Spleen (tissue), 11 donors: ENCODE data around the gene RASA3. TPM values are rescaled to one million over a fixed set of nuclear protein-coding genes. Genes with fewer than 3 reads are reported as not detected.
A peak's percentile ranks its signal among the peaks of the same experiment; 100 is the strongest.

Source experiments
- DNase-seq: peaks from one replicate; pipeline ENCODE4 v3.0.0-alpha.2; 2020
- H3K27ac ChIP-seq, 8 donors: fragments of 200-600 bp; sonication (generic) in 7 of 8; 1 replicate in 4 of 8; 2 replicates in 4 of 8; pipeline versions ENCODE4 v1.5.0 to v1.8.0; 2016 to 2021; ENCODE audit warnings: inconsistent platforms in 4 of 8, mild to moderate bottlenecking in 4 of 8, moderate library complexity in 1 of 8
- H3K27me3 ChIP-seq, 7 donors: fragments of 200-600 bp; sonication (generic) in 6 of 7; replicated peaks in 1 of 7; 1 replicate in 4 of 7; 2 replicates in 3 of 7; pipeline versions ENCODE4 v1.5.0 to v1.8.0; 2016 to 2021; ENCODE audit warnings: inconsistent platforms in 3 of 7, mild to moderate bottlenecking in 1 of 7
- H3K36me3 ChIP-seq, 6 donors: fragments of 200-600 bp; sonication (generic) in 5 of 6; 1 replicate in 4 of 6; 2 replicates in 2 of 6; pipeline versions ENCODE4 v1.5.0 to v1.8.0; 2016 to 2021; ENCODE audit warnings: inconsistent platforms in 2 of 6
- H3K4me1 ChIP-seq, 6 donors: fragments of 200-600 bp; sonication (generic) in 5 of 6; 1 replicate in 3 of 6; 2 replicates in 3 of 6; pipeline versions ENCODE4 v1.5.0 to v1.8.0; 2016 to 2021; ENCODE audit warnings: inconsistent platforms in 3 of 6
- H3K4me3 ChIP-seq, 8 donors: fragments of 200-600 bp; sonication (generic) in 7 of 8; 1 replicate in 4 of 8; 2 replicates in 4 of 8; pipeline versions ENCODE4 v1.5.0 to v1.8.0; 2016 to 2021; ENCODE audit warnings: inconsistent platforms in 4 of 8, mild to moderate bottlenecking in 4 of 8, moderate library complexity in 2 of 8
- H3K9me3 ChIP-seq, 8 donors: fragments of 200-600 bp; sonication (generic) in 7 of 8; 1 replicate in 4 of 8; 2 replicates in 4 of 8; pipeline versions ENCODE4 v1.5.0 to v1.8.0; 2016 to 2021; ENCODE audit warnings: inconsistent platforms in 4 of 8
- POLR2A ChIP-seq, 3 donors: fragments of 450-650 bp; IDR thresholded peaks; one replicate each; pipeline ENCODE4 v1.5.1; 2017; ENCODE audit warnings: antibody characterized with exemption in 3 of 3, mild to moderate bottlenecking in 1 of 3
- POLR2AphosphoS5 ChIP-seq, 3 donors: sonication (generic); formaldehyde crosslinking; IDR thresholded peaks; one replicate each; pipeline ENCODE4 v1.5.1; 2017; ENCODE audit warnings: antibody characterized with exemption in 3 of 3
- WGBS, 5 donors: extraction: QIAGEN DNeasy Blood & Tissue Kit in 3 of 5; methylation state at CpG; one replicate each; pipeline versions ENCODE4 v1.1.5 to v1.1.7; 2013 to 2018; 5-methylcytosine and 5-hydroxymethylcytosine counted together
- intact Hi-C: fragments of 100-400 bp; cut with DNase I; formaldehyde crosslinking; loops from one replicate; pipeline ENCODE4 v1.15.0; 2023; ENCODE audit warnings: low total_unique reads
- polyA plus RNA-seq, 3 donors: library from polyadenylated mRNA; stranded (reverse); fragments of 200-250 nt; gene quantifications; one replicate each; pipeline ENCODE4 v1.2.1, GENCODE V29; 2013
- total RNA-seq, 7 donors: library from RNA; depleted of rRNA in 3 of 7; stranded (reverse); fragments of >200 nt in 3 of 7; fragmentation: NEBNext Ultra II Directional in 4 of 7; extraction: Animal tissue kit (Norgen Biotek cat#: 25700) in 4 of 7; gene quantifications; one replicate each; pipeline versions ENCODE4 v1.1.0 to v1.2.1, GENCODE V29; 2016 to 2021
- TF ChIP-seq, protein P1 (sequence below), 11 experiments: fragments of 200-600 bp in 7 of 11; fragments of 450-650 bp in 4 of 11; sonication (generic) in 4 of 11; IDR thresholded peaks in 8 of 11; conservative IDR thresholded peaks in 3 of 11; 1 replicate in 7 of 11; 2 replicates in 4 of 11; pipeline versions ENCODE4 v1.4.0 to v1.8.0; 2016 to 2021; ENCODE audit warnings: antibody characterized with exemption in 11 of 11, inconsistent platforms in 4 of 11, mild to moderate bottlenecking in 1 of 11
- donor health status: healthy with polysubstance abuse.
- donor health status: DM: no; HTN: no; CAD: no; lungs with moderate emphysema.
- donor health status: DM: no; HTN: no; CAD: no.
- donor health status: Bipolar disorder and iron deficiency.
- donor health status: healthy.
- donor health status: DM: no; HTN: no; CAD: no.
- donor health status: DM: yes; HTN: yes; CAD: no.

RASA3 gene
- total and polyA plus RNA-seq, 10 donors = 11.7 to 52.8 (median 47.7) TPM

DNA sequence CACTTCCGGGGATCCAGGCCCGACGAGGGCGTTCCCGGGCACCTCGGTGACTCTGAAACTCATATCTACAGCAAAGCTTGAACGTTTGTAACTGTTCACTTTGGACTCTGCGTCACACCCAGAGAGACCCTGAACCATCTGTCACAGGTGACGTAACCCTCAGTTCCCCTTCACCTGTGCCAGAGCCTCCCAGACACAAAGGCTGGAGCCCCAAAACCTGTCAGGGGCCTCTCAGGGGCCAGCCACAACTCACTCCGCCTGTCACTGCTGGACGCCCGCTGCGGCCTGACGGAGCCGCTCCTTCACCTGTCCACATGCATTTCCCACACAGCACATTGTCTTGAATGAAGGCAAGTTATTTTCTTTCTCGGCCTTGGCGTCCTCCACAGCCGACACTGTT lies 8.0 kb downstream of the RASA3 start:
- Histone ChIP-seq H3K27ac (peak overlapping the region in 3 of 8 donors; percentile 10 to 60 (median 49)), H3K27me3 (no peaks in the 10 kb centered on the region), H3K9me3 (no peaks in the 10 kb centered on the region), H3K4me1 (peaks cover 52 to 92% (median 86%) of the 10 kb centered on the region in 6 donors), H3K36me3 (peaks cover 0 to 5% (median 0%) of the 10 kb centered on the region in 6 donors), H3K4me3 (no peak overlapping the region)
- TF ChIP-seq, protein P1, sequence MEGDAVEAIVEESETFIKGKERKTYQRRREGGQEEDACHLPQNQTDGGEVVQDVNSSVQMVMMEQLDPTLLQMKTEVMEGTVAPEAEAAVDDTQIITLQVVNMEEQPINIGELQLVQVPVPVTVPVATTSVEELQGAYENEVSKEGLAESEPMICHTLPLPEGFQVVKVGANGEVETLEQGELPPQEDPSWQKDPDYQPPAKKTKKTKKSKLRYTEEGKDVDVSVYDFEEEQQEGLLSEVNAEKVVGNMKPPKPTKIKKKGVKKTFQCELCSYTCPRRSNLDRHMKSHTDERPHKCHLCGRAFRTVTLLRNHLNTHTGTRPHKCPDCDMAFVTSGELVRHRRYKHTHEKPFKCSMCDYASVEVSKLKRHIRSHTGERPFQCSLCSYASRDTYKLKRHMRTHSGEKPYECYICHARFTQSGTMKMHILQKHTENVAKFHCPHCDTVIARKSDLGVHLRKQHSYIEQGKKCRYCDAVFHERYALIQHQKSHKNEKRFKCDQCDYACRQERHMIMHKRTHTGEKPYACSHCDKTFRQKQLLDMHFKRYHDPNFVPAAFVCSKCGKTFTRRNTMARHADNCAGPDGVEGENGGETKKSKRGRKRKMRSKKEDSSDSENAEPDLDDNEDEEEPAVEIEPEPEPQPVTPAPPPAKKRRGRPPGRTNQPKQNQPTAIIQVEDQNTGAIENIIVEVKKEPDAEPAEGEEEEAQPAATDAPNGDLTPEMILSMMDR (IDR thresholded peaks at IDR 0.05 in 8 of 11, conservative IDR thresholded peaks at IDR 0.05 in 3 of 11) = no peak
- TF ChIP-seq POLR2A (IDR thresholded peaks at IDR 0.05) = no peak
- peak in 1 of 3 donors; percentile 33 for TF ChIP-seq POLR2AphosphoS5 (IDR thresholded peaks at IDR 0.05)
- WGBS, 5 donors = 87 to 94% (median 90%) methylated on average over 18 of the region's 18 CpGs
- DNase-seq = no peak
- intact Hi-C loops = no loop called here

DNA sequence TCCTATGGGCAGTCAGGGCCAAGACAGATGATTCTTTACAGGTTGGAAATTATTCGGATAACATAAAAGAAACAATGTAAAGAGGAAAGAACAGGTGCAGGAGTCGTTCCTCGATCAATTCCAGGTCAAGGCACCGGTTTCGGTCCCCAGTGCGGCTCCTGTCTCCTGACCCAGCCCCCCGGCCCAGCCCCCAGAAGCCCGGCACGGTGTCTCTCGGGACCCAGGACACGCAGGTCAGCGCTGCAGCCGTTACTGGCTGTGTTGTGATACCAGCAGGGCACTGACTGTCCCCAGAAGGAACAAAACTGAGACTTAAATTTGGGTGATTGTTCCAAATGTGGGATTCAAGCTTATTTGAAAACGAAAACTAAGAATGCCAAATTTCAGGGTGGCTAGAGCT lies 8.5 kb downstream of the RASA3 start:
- H3K27ac ChIP-seq = peak overlapping the region in 3 of 8 donors; percentile 49 to 64 (median 60)
- H3K4me3 ChIP-seq = no peak overlapping the region
- H3K4me1 ChIP-seq = peaks cover 48 to 92% (median 85%) of the 10 kb centered on the region in 6 donors
- no peaks in the 10 kb centered on the region for H3K27me3 ChIP-seq
- TF ChIP-seq, protein P1 (IDR thresholded peaks at IDR 0.05 in 8 of 11, conservative IDR thresholded peaks at IDR 0.05 in 3 of 11) = no peak
- TF ChIP-seq POLR2AphosphoS5 (IDR thresholded peaks at IDR 0.05) (no peak), POLR2A (IDR thresholded peaks at IDR 0.05) (no peak)
- no peak for DNase-seq
- 92 to 97% (median 94%) methylated on average over 14 of the region's 14 CpGs for WGBS, 5 donors
- intact Hi-C loops = no loop called here
- H3K36me3 ChIP-seq = peaks cover 0 to 5% (median 0%) of the 10 kb centered on the region in 6 donors
- no peaks in the 10 kb centered on the region for H3K9me3 ChIP-seq

DNA sequence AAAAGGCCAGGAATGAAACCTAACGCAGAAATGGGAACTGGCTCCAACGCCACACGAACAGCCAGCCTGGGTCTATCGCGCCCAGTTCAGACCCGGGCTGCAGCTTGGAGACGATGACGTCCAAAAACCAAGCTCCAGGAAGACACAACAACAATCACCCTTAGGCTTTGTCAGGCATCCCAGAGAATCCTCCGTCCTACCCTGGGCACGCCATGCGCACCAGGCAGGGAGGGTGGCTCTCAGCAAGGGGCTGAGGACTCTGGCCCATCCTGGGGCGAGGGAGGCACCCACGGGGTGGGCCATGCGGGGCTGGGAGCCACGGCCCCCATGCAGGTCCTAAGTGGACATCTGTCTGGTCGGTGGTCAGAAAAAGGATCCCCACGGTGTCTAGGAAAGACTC lies 9.0 kb downstream of the RASA3 start:
- Histone ChIP-seq H3K36me3 (peaks cover 0 to 5% (median 0%) of the 10 kb centered on the region in 6 donors), H3K4me1 (peaks cover 49 to 92% (median 85%) of the 10 kb centered on the region in 6 donors), H3K9me3 (no peaks in the 10 kb centered on the region), H3K4me3 (no peak overlapping the region), H3K27me3 (no peaks in the 10 kb centered on the region), H3K27ac (peak overlapping the region in 5 of 8 donors; percentile 1 to 64 (median 49))
- intact Hi-C loops = no loop called here
- TF ChIP-seq, protein P1 (IDR thresholded peaks at IDR 0.05 in 8 of 11, conservative IDR thresholded peaks at IDR 0.05 in 3 of 11) = no peak
- peak in 1 of 3 donors; percentile 11 for TF ChIP-seq POLR2AphosphoS5 (IDR thresholded peaks at IDR 0.05)
- no peak for TF ChIP-seq POLR2A (IDR thresholded peaks at IDR 0.05)
- no peak for DNase-seq
- 79 to 86% (median 83%) methylated on average over 15 to 17 of the region's 17 CpGs for WGBS, 5 donors

DNA sequence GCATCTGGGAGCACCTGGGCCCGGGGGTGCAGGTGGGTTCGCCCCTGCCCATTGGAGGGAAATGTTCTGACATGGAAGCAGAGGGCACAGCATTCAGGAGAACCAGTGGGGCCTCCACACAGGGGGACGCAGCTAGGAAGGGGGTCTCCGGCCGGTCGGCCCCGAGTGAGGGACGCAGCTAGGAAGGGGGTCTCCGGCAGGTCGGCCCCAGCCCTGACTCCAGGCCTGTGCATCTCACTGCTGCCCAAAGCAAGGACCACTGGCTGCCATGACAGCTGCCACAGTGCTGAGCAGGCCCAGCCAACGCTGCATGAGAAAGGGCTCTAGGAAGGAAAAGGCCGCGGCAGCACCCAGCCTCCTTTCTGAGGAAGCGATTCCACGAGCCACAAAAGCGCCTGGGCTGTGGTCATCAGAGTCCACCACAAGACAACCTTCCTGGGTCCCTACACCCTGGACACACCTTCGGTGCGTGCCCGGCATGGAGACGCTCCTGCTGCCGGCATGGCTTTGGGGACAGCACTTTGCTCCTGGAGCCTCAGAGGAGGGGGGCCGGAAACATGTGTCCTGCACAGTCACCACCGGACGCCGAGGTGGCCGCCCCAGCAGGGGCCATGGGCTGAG lies 9.7 kb downstream of the RASA3 start:
- TF ChIP-seq POLR2AphosphoS5 (IDR thresholded peaks at IDR 0.05) = no peak
- no peak for TF ChIP-seq POLR2A (IDR thresholded peaks at IDR 0.05)
- TF ChIP-seq, protein P1 (IDR thresholded peaks at IDR 0.05 in 8 of 11, conservative IDR thresholded peaks at IDR 0.05 in 3 of 11) = no peak
- H3K9me3 ChIP-seq = no peaks in the 10 kb centered on the region
- whole genome bisulfite sequencing, 5 donors = 73 to 87% (median 78%) methylated on average over 11 to 26 of the region's 26 CpGs
- H3K4me1 ChIP-seq = peaks cover 44 to 92% (median 85%) of the 10 kb centered on the region in 6 donors
- no peak for DNase-seq
- H3K27me3 ChIP-seq = no peaks in the 10 kb centered on the region
- H3K4me3 ChIP-seq = peak overlapping the region in 1 of 8 donors; percentile 7
- intact Hi-C loops = no loop called here
- peak overlapping the region in 7 of 8 donors; percentile 14 to 64 (median 45) for H3K27ac ChIP-seq
- H3K36me3 ChIP-seq = peaks cover 0 to 5% (median 0%) of the 10 kb centered on the region in 6 donors
